NT2/D1 (cell line): ENCODE data around the gene HS6ST3.

ENCODE experiments used
- YY1 ChIP-seq: IDR thresholded peaks from 2 replicates; pipeline ENCODE4 v1.6.1; 2011; ENCODE audit not compliant: insufficient read length, insufficient read depth
- ZNF274 ChIP-seq: IDR thresholded peaks from 2 replicates; pipeline ENCODE4 v1.6.1; 2011; ENCODE audit warnings: mild to moderate bottlenecking, low read depth, low read length

- TF ChIP-seq ZNF274: no peak
- no peak for TF ChIP-seq YY1
These were observed 336.3 kb downstream of the HS6ST3 start for GRCh38 chr13:96426167-96426566.
